ENCODE measurements around the gene THUMPD3. TPM values are rescaled to one million over a fixed set of nuclear protein-coding genes. Genes with fewer than 3 reads are reported as not detected.

The THUMPD3 gene
- total and polyA plus RNA-seq, 9 of the 15 experiments (the other 6 are each of a cell fraction or from before 2014, with no cell fraction given), result 58.3 to 132 (median 113) TPM

GRCh38 chr3:9386078-9386459 lies 23.2 kb downstream of the THUMPD3 start (continued):
- TF ChIP-seq BRD4 (IDR thresholded peaks at IDR 0.05) (no peak), ZNF146 (CRISPR knock-in tag; IDR thresholded peaks at IDR 0.05; ENCODE audit: unreplicated experiment) (no peak), ZNF77 (CRISPR knock-in tag; IDR thresholded peaks at IDR 0.05) (no peak), MCM2 (IDR thresholded peaks at IDR 0.05; ENCODE audit: low read depth) (no peak), THRAP3 (IDR thresholded peaks at IDR 0.05; ENCODE audit: borderline replicate concordance) (no peak), ZNF280A (IDR thresholded peaks at IDR 0.05; ENCODE audit: low read depth, partially characterized antibody) (no peak), TARDBP (IDR thresholded peaks at IDR 0.05) (no peak), HNRNPK (IDR thresholded peaks at IDR 0.05; ENCODE audit: low read depth, low read length, poor library complexity, severe bottlenecking) (peak; percentile 52), ZNF431 (CRISPR knock-in tag; IDR thresholded peaks at IDR 0.05) (no peak), ZNF143 (CRISPR knock-in tag; IDR thresholded peaks at IDR 0.05) (no peak), ZNF766 (CRISPR knock-in tag; conservative IDR thresholded peaks at IDR 0.05) (no peak), DDX20 (tag; IDR thresholded peaks at IDR 0.05; ENCODE audit: low read depth) (no peak), ZNF212 (CRISPR knock-in tag; IDR thresholded peaks at IDR 0.05) (no peak), CBX3 (IDR thresholded peaks at IDR 0.05; ENCODE audit: borderline replicate concordance in 1 of 2, low read length in 2 of 2) (no peak), MITF (IDR thresholded peaks at IDR 0.05) (no peak), KAT8 (IDR thresholded peaks at IDR 0.05; ENCODE audit: low read depth) (no peak), SNAPC5 (CRISPR knock-in tag; IDR thresholded peaks at IDR 0.05) (no peak), HNRNPH1 (optimal IDR thresholded peaks at IDR 0.05; ENCODE audit: low read depth, low read length) (no peak), TBP (optimal IDR thresholded peaks at IDR 0.05; ENCODE audit: low read depth, low read length) (no peak), GTF2B (IDR thresholded peaks at IDR 0.05; ENCODE audit: extremely low read depth, insufficient read length) (no peak), NCOA4 (IDR thresholded peaks at IDR 0.05; ENCODE audit: partially characterized antibody) (no peak), GTF3C2 (IDR thresholded peaks at IDR 0.05; ENCODE audit: borderline replicate concordance, extremely low read depth, insufficient read length) (no peak), ZSCAN29 (IDR thresholded peaks at IDR 0.05) (no peak), EWSR1 (IDR thresholded peaks at IDR 0.05; ENCODE audit: borderline replicate concordance, low read depth, partially characterized antibody) (peak; percentile 74)
